DMS53 (cell line): ENCODE data around the gene ASPHD2.

ENCODE experiments used
- DNase-seq: peaks from one replicate; lab custom pipeline; 2025; lab: John Stamatoyannopoulos, UW

The ASPHD2 gene

DNA sequence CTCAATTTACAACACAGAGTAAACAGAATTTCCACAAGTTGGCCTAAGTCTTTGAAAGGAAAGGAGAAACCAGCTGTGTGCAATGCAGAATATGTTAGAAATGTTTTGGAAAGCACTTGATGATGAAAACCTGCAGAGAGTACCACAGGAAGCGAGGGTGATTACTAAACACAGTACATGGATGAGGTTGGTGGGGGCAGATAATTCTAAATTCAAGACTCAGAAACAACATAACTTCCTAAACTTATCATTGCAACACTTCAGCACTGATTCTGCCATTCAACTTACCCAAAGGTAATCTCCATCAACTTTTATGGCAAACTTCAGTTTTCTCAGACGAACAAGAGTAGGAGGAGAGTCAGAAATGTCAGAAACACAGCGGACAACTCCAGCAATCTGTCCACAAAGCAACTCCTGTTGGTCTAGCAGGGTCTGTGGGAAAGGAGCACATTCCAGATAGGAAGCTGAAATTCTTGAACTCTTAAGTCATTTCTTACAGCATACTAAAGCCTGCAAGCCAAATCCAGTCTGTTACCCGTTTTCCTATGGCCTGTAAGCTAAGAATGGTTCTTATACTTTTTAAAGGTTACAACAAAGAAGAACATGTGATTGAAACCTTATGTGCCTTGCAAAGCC lies 47.8 kb downstream of the ASPHD2 start:
- DNase-seq, result no peak

DNA sequence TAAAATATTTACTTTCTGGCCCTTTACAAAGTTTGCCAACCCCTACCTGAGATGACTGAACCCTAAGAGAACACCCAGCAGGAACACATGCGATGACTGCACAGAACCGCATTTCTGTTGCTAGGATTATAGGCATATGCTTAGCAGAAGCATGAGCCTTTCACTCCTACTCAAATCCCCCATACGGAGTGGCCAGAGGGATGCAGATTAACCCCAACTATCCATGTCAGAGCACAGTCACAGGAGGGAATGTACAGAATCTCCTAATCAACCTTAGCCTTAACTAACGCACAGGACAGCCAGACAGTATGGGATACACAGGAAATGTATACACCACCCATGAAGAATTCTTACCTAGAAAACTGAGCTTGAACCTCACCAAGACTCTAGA lies 48.3 kb downstream of the ASPHD2 start:
- DNase-seq, result no peak

DNA sequence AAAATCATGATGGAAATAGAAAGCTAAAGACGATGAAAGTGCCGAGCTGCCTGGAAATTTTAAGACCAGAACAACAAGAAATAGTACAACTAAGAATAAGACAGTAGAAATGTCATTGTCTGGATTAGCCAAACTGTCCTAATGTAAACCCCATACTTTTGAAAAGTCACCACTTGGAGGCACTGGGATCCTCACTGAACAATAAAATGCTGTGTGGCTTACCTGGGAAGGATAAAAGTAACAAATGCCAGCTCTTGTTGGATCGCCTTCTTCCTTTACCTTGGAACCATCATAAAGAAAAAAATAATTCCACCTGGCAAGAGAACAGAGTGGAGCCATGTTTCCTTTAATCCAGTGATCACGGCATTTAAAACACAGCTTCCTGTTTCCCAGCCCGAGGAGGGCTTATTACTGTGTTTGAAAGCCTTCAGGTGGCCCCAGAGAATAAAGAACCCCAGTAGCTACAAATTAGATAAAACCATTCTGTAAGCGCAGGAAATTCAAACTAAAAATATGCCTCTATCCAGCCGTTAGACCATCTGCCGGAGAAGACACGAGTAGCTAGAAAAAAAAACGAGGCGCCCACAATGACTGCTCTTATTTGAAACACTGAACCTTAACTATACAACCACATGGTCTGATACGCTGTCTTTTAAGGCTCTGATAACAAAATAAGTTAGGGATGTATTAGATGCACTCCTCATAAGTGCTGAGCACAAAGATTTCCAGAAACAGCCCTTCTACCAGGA lies 50.2 kb downstream of the ASPHD2 start:
- peak; percentile 42 for DNase-seq

DNA sequence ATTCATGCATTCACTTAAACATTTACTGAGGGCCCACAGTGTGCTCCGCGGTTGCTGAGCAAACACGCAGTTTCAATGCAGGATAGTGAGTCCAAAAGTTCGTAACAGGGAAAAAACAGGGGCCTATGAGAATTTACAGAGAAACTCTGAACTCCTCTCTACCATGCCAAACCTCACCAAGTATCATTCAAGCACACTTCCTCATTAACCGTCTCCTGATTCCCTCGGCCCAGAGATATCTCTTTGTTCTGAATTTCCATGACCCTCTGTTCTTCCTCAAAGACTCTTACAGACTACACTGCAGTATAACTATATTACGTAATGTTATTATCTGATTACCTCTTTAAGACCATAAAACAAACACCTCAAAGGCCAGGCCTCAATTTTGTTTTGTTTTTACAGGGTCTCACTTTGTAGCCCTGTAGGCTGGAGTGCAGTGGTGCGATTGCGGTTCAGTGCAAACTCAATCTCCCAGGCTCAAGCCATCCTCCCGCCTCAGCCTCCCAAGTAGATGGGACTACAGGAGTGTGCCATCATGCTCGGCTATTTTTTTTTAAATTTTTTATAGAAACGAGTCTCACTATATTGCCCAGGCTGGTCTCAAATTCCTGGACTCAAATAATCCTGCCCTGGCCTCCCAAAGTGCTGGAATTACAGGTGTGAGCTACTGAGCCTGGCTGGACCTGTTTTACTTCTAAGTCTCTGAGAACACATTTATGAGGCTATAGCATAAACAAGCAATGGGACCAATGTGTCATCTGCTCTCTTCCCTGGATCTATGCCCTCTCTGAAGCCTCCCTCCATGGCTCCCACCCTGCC lies 50.9 kb downstream of the ASPHD2 start:
- peak; percentile 45 for DNase-seq

DNA sequence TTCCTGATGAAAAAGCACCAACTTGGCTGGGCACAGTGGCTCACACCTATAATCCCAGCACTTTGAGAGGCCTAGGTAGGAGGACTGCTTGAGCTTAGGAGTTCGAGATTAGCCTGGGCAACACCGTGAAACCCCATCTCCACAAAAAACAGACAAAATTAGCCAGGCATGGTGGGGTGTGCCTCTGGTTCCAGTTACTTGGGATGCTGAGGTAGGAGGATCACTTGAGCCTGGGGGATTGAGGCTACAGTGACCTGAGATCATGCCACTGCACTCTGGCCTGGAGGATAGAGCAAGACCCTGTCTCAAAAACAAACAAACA lies 51.5 kb downstream of the ASPHD2 start:
- no peak for DNase-seq

DNA sequence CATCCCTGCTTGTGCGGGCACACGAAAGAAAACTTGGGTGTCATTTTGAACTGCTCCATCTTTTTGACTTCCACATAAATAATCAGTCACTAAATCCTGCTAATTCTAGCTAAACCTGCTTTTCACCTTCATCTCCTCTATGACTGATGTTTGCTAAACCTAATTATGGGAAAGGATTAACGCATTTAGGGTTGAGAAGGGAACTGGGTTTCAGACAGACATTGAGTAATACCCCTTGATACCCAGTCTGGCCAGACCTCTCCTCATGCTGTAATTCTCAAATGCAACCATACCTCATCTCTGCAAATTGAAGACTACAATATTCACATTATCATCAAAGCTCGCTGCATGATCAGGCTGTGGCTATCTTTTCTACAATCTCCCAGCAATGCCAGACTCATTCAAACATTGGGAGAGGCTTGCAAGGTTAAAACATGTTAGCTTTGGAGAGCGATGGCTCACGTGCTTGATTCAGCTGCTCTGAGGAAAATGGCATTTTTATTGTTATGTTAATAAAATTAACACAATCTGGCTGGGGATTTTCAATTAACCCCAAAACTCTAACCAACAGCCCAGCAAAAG lies 52.1 kb downstream of the ASPHD2 start:
- DNase-seq, result no peak

DNA sequence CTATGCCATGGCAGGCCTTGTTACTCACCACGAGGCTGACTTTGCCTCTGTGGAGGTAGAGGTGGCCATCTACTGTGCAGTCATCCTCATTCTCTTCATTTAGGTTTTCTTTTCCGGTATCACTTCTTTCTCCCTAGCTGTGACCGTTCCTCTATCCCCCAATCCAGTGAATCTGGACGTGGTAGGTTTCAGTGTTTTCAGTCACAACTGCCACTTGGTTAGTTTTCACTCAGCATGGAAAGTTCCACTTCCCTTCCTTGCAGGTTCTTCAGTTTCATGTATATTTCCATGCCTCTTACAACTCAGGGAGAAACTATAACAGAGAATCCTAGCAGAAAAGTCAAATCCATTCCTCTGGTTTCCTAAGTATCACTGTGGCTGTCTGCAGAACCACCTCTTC lies 52.6 kb downstream of the ASPHD2 start:
- no peak for DNase-seq

DNA sequence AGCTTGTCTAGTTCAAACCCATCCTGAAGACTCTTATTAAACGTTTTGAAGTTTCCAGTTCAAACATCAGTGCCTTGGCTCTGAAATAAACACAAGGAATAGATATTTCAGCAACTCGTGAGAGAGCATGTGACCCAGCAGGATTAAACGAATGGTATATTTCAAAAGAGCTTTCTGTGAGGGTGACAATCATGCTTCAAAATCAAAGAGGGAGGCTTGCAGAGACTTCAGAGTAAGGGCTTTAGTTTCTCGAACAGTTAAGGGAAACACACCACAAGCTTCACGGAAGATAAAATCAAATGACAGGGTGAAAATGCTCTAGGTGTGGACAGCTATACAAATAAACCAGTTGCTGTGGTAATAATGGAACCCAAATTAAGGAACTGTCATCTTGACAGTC lies 53.1 kb downstream of the ASPHD2 start:
- DNase-seq, result no peak

DNA sequence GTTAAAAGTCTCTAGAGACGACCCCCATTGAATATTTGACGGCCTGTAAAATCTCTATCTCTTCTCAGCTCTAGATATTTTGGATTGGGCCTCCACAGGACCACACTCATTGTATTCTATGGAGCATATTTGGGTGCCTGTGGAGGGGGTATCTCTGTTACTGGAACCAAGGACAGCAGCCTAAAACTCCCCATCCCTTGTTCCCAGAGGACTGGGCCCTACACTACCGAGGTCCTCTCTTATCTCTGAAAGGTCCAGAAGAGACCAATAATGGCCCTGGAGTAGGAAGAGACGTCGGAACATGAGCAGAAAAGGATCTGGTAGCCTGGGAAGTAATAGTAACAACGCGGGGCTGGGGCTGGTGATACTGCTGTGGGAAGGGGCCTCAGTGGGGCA lies 54.0 kb downstream of the ASPHD2 start:
- no peak for DNase-seq

DNA sequence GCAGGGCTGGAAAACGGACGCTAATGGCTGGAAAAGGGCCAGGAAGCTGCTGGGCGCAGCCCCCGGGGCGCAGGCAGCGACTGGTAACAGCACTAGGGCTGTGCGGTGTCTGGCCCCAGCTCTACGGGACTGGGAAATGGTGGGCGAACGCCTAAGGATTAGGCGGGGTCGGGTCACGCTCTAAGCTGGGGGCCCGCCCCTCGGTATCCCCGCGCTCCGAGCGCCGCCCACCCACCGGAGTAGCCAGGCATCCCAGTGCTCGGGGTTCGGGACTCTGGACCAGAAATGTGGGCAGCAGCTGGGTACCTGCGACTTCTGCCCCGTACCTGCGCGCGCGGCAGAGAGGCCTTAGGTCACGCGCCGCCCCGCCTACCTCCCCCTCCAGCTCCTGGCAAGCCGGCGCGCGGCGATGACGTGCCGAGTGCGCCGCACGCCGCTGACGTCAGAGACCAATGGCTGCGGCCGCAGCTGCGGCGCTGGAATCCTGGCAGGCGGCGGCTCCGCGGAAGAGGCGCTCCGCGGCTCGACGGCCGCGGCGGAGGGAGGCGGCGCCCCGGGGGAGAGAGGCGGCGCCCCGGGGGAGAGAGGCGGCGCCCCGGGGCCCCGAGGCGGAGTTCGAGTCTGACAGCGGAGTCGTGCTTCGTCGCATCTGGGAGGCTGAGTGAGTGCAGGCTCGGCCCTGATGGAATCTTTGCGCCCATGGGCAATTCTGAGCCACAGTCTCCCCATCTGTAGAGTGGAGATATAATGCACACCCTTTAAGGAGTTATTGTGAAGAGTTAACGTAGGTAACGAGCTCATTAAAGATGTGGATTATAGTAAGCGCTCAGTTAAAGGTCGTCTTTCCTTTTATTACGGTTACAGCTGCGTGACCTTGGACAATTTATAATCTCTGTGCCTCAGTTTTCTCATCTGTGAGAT lies 54.6 kb downstream of the ASPHD2 start, which contains the start of the genes HPS4 and SRRD:
TSS of gene HPS4 (minus strand) at position 345 of the 921 bp plus-strand sequence. CDS start 2,021 bp downstream, outside the sequence.
TSS of gene SRRD (plus strand) at position 439 of the 921 bp plus-strand sequence. CDS start at position 453, 14 bp downstream.
- DNase-seq, result peak; percentile 90

DNA sequence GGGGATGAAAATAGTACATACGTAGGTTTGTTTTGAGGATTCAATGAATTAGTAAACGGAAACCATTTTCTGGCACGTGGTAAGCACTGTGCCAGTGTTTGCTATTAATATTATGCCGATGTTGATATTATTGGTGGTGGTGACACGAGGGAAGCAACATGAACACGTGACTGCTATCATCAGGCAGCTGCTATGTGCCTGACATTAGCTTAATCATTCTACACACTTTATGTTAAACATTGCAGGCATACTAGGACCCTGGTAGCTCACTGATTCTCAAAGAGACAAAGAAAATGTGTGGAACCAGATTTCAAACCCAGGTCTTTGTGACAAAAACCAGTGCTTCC lies 55.3 kb downstream of the ASPHD2 start:
- DNase-seq, result peak; percentile 31

DNA sequence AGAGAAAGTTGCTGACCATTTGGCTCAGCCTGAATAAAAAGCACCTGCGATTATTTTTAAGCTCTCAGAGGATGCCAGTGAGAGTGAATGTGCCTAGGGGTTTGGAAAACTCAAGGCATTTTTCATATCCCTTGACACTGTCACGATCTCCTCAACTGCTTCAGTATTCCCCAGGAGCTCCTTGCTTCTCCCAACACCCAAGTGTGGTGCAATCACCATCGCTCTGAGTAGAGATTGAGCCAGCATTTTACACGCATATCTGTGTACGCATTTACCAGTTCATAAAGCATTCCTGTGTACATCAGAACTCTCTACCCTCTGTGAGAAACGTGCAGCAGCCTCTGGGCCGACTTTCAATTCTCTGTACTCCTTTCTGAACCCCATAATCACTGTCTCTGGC lies 56.0 kb downstream of the ASPHD2 start:
- DNase-seq, result no peak

DNA sequence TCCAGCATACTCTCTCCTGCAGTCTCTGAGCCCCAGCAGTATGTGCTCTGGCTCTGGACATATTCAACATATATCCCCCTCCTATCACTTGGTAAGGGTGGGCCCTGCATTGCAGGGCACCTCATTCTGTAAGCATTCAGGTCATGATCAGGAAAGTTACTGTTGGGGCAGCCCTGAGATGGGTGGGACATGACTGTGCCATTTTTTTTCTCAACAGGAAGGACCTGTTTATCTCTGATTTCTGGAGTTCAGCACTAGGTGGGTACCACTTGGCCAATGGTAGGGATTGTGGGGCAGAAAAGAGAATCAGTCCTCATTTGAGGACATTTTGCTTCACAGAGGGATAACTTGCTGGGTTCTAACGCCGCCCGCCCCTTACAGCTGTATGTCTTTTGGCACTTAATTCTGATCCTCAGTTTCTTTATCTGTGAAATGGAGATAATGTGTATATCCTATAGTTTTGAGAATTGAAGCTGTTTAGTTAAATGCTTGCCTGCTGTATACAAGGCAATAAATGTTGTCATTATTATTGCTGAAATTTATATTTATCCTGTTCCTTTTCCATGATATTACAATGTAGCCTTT lies 56.8 kb downstream of the ASPHD2 start:
- DNase-seq, result no peak

DNA sequence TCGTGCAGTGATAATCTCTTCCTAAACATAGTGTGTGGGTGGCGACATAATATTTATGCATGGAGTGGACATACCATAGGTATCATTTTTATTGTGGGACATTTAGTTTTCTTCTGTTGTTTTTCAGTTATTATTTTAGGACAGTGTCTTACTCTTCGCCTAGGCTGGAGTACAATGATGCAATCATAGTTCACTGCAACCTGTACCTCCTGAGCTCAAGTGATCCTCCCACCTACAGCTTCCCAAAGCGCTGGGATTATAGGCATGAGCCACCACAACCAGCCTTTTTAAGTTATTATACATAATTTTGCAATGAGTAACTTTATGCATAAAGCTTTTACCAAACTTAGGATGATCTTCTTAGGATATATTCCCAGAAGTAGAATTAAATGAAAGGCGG lies 57.3 kb downstream of the ASPHD2 start:
- DNase-seq, result no peak

DNA sequence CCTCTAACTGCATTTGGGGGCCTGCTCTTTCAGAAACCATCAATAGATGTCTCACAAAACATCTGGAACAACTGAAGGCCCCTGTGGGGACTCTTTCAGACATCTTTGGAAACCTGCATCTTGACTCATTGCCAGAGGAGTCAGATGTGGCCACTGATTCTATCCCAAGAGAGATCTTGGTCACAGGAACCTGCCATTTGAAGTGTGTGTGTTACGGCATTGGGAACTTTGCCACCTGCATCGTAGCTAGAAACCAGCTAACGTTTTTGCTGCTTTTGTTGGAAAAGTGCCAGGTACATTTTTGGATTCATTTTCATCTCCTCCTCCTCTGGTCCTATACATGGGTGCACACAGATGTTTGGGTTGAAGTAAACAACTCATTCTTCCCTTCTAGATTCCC lies 58.9 kb downstream of the ASPHD2 start:
- peak; percentile 0 for DNase-seq

DNA sequence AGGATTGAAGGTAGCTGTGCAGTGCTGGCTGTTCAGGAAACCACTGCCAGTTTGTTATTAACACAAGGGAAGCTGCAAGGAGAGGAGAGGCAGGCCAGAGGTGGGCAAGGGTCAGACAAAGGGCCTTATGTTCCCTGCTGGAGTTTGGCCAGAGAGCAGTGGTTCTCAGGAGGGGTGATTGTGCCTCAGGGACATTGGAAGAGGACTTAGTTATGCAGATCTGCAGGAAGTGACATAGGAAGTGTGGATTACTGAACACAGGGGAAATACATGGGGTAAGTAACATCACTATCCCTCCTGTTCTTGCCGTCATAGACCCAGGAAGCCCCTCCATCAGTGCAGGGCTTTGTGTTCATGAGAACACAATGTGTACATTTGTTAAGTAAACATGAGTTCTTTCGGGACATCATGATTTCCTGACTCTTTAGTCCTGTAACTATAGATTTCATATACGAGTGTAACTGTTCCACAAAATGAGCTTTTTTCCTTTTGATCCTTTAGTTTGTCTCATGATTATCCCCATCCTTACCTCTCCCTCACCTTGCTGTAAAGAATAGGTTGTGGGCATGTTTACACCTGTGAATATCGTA lies 60.5 kb downstream of the ASPHD2 start:
- no peak for DNase-seq

DNA sequence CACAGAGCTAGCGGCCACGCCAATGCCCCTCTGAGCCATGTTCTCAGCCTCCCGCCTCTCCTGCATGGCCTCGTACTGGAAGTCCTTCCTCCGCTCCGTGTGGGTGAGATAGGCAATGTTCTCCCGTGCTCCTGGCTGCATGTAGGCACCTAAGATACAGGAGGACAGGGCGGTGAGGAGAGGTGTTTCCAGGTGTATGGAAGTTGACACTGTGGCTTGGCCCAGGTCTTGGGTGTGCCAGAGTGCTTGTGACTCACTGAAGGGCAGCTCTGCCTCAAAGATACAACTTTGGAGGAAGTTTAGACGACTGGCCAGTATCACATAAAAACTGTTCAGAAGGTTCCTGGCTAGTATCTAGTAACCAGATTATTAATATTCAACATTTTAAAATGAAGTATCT lies 63.2 kb downstream of the ASPHD2 start:
- DNase-seq, result no peak

DNA sequence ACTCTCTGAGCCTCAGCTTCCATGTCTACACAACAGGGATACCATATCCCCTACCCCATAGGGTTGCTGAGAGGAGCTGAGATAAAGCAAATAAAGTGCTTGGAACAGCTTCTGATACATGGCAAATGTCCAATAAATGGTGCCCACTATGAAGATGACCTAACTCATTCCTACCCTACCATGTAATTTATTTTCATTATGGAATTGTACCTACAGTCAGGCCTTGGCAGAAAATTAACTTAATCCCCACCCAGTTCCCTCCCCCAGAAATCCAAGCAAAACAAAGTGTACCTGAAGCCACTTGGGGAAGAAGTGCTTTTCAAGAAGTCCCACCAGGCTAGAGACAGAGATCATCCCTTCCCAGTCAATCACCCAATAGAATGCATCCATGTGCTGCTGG lies 65.4 kb downstream of the ASPHD2 start:
- no peak for DNase-seq
